Loucy (cell line): Measurements from ENCODE around the gene KRT24.

ENCODE experiments used
- CTCF ChIP-seq: fragments of 200-600 bp; sonication (generic); conservative IDR thresholded peaks from 2 replicates; pipeline ENCODE4 v1.5.1; 2014; ENCODE audit warnings: mild to moderate bottlenecking, antibody characterized with exemption, low read length
- EZH2phosphoT487 ChIP-seq: fragments of 200-600 bp; IDR thresholded peaks from 2 replicates; pipeline ENCODE4 v1.6.1; 2018; ENCODE audit warnings: antibody characterized with exemption, mild to moderate bottlenecking, moderate library complexity, borderline replicate concordance

DNA sequence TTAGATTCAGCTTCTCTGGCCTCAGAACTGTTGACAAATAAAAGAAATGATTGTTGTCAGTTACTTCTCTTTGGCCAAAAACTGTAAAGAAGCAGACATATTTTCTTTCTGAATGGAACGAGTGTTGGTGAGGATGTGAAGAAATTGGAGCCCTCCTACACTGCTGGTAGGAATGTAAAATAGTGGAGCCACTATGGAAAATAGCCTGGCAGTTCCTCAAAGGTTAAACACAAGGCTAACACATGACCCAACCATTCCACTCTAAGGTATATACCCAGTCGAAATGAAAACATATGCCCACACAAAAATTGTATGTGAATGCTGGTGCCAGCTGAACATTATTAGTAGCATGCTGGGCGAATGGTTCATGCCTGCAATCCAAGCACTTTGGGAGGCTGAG is 14.2 kb upstream of the KRT24 start:
- TF ChIP-seq CTCF (no peak), EZH2phosphoT487 (no peak)
